ENCODE results near the gene IRF2BP1. TPM values are rescaled to one million over a fixed set of nuclear protein-coding genes. Genes with fewer than 3 reads are reported as not detected.

IRF2BP1 gene
- total RNA-seq, 1 donor from 2014 or later = 18.8 TPM

DNA sequence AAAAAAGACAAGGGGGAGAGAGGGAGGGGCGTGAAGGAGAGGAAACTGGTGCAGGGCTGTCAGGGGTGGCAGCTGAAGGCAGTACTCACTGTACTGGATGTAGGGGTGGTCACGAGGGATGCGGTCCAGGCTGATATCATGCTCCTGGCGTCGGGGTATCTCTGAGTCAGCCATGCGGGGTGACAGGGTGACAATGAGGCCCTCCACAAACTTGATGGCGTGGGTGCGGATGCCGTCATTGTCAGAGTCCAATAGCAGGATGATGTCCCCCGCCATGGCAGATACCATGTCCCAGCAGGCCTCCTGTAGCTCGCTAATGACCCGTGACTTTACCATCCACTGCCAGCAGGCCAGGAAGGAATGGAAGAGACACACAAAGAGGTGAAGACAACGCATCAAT is 38.3 kb downstream of the IRF2BP1 start:
- Mint-ChIP-seq H3K27me3 (ENCODE audit: low read depth, unreplicated experiment) (no peaks in the 10 kb centered on the region), H3K36me3 (ENCODE audit: low read depth, unreplicated experiment) (peaks cover 31% of the 10 kb centered on the region), H3K9me3 (ENCODE audit: unreplicated experiment) (no peaks in the 10 kb centered on the region), H3K4me1 (ENCODE audit: low read depth, unreplicated experiment) (peaks cover 3% of the 10 kb centered on the region), H3K27ac (ENCODE audit: unreplicated experiment) (no peak overlapping the region), H3K4me3 (ENCODE audit: unreplicated experiment) (no peak overlapping the region)
- H3K27me3 ChIP-seq (ENCODE audit: insufficient read depth, low read length) = no peaks in the 10 kb centered on the region
- H3K4me1 ChIP-seq (ENCODE audit: insufficient read depth, low read length) = no peaks in the 10 kb centered on the region
- H3K4me3 ChIP-seq (ENCODE audit: insufficient read depth, low read depth, low read length) = no peak overlapping the region
- DNase-seq (ENCODE audit: low read depth) (no peak), FAIRE-seq (no peak)
- H3K9me3 ChIP-seq (ENCODE audit: insufficient read depth, low read depth, low read length) = no peaks in the 10 kb centered on the region
- H4K20me1 ChIP-seq (ENCODE audit: insufficient read depth, low read length) = peaks cover 27% of the 10 kb centered on the region
- TF ChIP-seq EZH2 (IDR thresholded peaks at IDR 0.05; ENCODE audit: insufficient read depth, low read length) = no peak
- TF ChIP-seq, protein P1, sequence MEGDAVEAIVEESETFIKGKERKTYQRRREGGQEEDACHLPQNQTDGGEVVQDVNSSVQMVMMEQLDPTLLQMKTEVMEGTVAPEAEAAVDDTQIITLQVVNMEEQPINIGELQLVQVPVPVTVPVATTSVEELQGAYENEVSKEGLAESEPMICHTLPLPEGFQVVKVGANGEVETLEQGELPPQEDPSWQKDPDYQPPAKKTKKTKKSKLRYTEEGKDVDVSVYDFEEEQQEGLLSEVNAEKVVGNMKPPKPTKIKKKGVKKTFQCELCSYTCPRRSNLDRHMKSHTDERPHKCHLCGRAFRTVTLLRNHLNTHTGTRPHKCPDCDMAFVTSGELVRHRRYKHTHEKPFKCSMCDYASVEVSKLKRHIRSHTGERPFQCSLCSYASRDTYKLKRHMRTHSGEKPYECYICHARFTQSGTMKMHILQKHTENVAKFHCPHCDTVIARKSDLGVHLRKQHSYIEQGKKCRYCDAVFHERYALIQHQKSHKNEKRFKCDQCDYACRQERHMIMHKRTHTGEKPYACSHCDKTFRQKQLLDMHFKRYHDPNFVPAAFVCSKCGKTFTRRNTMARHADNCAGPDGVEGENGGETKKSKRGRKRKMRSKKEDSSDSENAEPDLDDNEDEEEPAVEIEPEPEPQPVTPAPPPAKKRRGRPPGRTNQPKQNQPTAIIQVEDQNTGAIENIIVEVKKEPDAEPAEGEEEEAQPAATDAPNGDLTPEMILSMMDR (IDR thresholded peaks at IDR 0.05; ENCODE audit: insufficient read depth, low read depth, low read length) = no peak
- no peak overlapping the region for H3K9ac ChIP-seq (ENCODE audit: low read length)
- H3K4me2 ChIP-seq (ENCODE audit: low read length) = no peak overlapping the region
- no peaks in the 10 kb centered on the region for H3K79me2 ChIP-seq (ENCODE audit: insufficient read depth, low read length)
- H3K36me3 ChIP-seq (ENCODE audit: insufficient read depth, low read length) = peaks cover 49% of the 10 kb centered on the region
- H2AFZ ChIP-seq (ENCODE audit: low read depth, low read length) = no peak overlapping the region
- H3K27ac ChIP-seq (ENCODE audit: low read depth, low read length) = no peak overlapping the region

- TF ChIP-seq EZH2 (IDR thresholded peaks at IDR 0.05; ENCODE audit: insufficient read depth, low read length) = no peak
- TF ChIP-seq, protein P1 (IDR thresholded peaks at IDR 0.05; ENCODE audit: insufficient read depth, low read depth, low read length) = no peak
- Mint-ChIP-seq H3K36me3 (ENCODE audit: low read depth, unreplicated experiment) (peaks cover 32% of the 10 kb centered on the region), H3K9me3 (ENCODE audit: unreplicated experiment) (no peaks in the 10 kb centered on the region), H3K27me3 (ENCODE audit: low read depth, unreplicated experiment) (no peaks in the 10 kb centered on the region), H3K27ac (ENCODE audit: unreplicated experiment) (no peak overlapping the region), H3K4me3 (ENCODE audit: unreplicated experiment) (no peak overlapping the region), H3K4me1 (ENCODE audit: low read depth, unreplicated experiment) (no peaks in the 10 kb centered on the region)
- FAIRE-seq = no peak
- H3K36me3 ChIP-seq (ENCODE audit: insufficient read depth, low read length) = peaks cover 39% of the 10 kb centered on the region
- no peak overlapping the region for H2AFZ ChIP-seq (ENCODE audit: low read depth, low read length)
- H3K27ac ChIP-seq (ENCODE audit: low read depth, low read length) = no peak overlapping the region
- no peaks in the 10 kb centered on the region for H3K4me1 ChIP-seq (ENCODE audit: insufficient read depth, low read length)
- DNase-seq (ENCODE audit: low read depth) = no peak
- H3K9me3 ChIP-seq (ENCODE audit: insufficient read depth, low read depth, low read length) = no peaks in the 10 kb centered on the region
- no peak overlapping the region for H3K9ac ChIP-seq (ENCODE audit: low read length)
- no peak overlapping the region for H3K4me3 ChIP-seq (ENCODE audit: insufficient read depth, low read depth, low read length)
- no peaks in the 10 kb centered on the region for H3K27me3 ChIP-seq (ENCODE audit: insufficient read depth, low read length)
- no peaks in the 10 kb centered on the region for H3K79me2 ChIP-seq (ENCODE audit: insufficient read depth, low read length)
- H3K4me2 ChIP-seq (ENCODE audit: low read length) = no peak overlapping the region
- H4K20me1 ChIP-seq (ENCODE audit: insufficient read depth, low read length) = peaks cover 18% of the 10 kb centered on the region
These were observed 43.7 kb downstream of the IRF2BP1 start for GRCh38 chr19:45842198-45842597.

DNA sequence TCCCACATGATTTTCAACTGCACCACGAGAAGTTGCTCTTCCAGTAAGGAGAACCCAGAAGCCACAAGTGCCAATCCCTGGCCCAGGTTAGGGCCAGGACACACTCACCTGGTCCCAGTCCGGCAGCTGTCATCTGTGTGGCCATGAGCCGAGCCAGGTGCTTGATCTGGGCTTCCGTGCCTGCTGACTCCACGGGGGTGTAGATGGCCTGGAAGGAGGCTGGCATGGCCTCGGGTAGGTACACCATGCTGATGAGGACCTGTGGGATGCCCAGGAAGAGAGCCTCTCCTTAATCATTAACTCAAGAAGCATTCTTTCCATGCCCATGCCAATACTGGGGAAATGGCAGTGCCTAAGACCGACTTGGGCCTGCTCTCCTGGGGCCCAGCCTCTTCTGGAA is 51.0 kb downstream of the IRF2BP1 start:
- Mint-ChIP-seq H3K4me3 (ENCODE audit: unreplicated experiment) (no peak overlapping the region), H3K27me3 (ENCODE audit: low read depth, unreplicated experiment) (no peaks in the 10 kb centered on the region), H3K9me3 (ENCODE audit: unreplicated experiment) (no peaks in the 10 kb centered on the region), H3K27ac (ENCODE audit: unreplicated experiment) (no peak overlapping the region), H3K36me3 (ENCODE audit: low read depth, unreplicated experiment) (peaks cover 29% of the 10 kb centered on the region), H3K4me1 (ENCODE audit: low read depth, unreplicated experiment) (no peaks in the 10 kb centered on the region)
- no peak for TF ChIP-seq EZH2 (IDR thresholded peaks at IDR 0.05; ENCODE audit: insufficient read depth, low read length)
- TF ChIP-seq, protein P1 (IDR thresholded peaks at IDR 0.05; ENCODE audit: insufficient read depth, low read depth, low read length) = no peak
- Histone ChIP-seq H3K36me3 (ENCODE audit: insufficient read depth, low read length) (peaks cover 48% of the 10 kb centered on the region), H4K20me1 (ENCODE audit: insufficient read depth, low read length) (peaks cover 19% of the 10 kb centered on the region), H3K9ac (ENCODE audit: low read length) (no peak overlapping the region), H3K27ac (ENCODE audit: low read depth, low read length) (no peak overlapping the region), H3K9me3 (ENCODE audit: insufficient read depth, low read depth, low read length) (no peaks in the 10 kb centered on the region), H3K4me3 (ENCODE audit: insufficient read depth, low read depth, low read length) (no peak overlapping the region), H3K79me2 (ENCODE audit: insufficient read depth, low read length) (no peaks in the 10 kb centered on the region), H3K27me3 (ENCODE audit: insufficient read depth, low read length) (no peaks in the 10 kb centered on the region), H3K4me1 (ENCODE audit: insufficient read depth, low read length) (no peaks in the 10 kb centered on the region), H2AFZ (ENCODE audit: low read depth, low read length) (no peak overlapping the region), H3K4me2 (ENCODE audit: low read length) (no peak overlapping the region)
- DNase-seq (ENCODE audit: low read depth) (no peak), FAIRE-seq (no peak)

Other genes with a start within 250 kb of the IRF2BP1 start
- gene EML2, start 246.7 kb downstream of the IRF2BP1 start, total RNA-seq = 24.6 and 27.8 TPM in 2 replicates
- gene GIPR, start 217.9 kb downstream of the IRF2BP1 start, total RNA-seq = 4.4 and 4.6 TPM in 2 replicates
- gene SNRPD2, start 194.2 kb downstream of the IRF2BP1 start, total RNA-seq = 416 and 459 TPM in 2 replicates
- 21.8 and 23.4 TPM in 2 replicates for gene QPCTL, start 193.5 kb downstream of the IRF2BP1 start, total RNA-seq
- 19.6 and 21.1 TPM in 2 replicates for gene FBXO46, start 155.2 kb downstream of the IRF2BP1 start, total RNA-seq
- gene MEIOSIN, start 152.7 kb downstream of the IRF2BP1 start, total RNA-seq = not detected in 2 replicates
- 23.5 and 24.8 TPM in 2 replicates for gene SIX5, start 116.9 kb downstream of the IRF2BP1 start, total RNA-seq
- 55.9 and 75.2 TPM in 2 replicates for gene DMPK, start 103.7 kb downstream of the IRF2BP1 start, total RNA-seq
- gene DMWD, start 93.3 kb downstream of the IRF2BP1 start, total RNA-seq = 61.9 and 69.0 TPM in 2 replicates
- gene RSPH6A, start 70.8 kb downstream of the IRF2BP1 start, total RNA-seq = 0.12 and 0.23 TPM in 2 replicates
- gene SYMPK, start 23.0 kb downstream of the IRF2BP1 start, total RNA-seq = 70.0 and 73.5 TPM in 2 replicates
- 0.58 and 0.59 TPM in 2 replicates for gene FOXA3, start 21.8 kb downstream of the IRF2BP1 start, total RNA-seq
- gene MYPOP, start 16.5 kb upstream of the IRF2BP1 start, total RNA-seq = 11.0 and 11.7 TPM in 2 replicates
- not detected in 2 replicates for gene NANOS2, start 28.6 kb upstream of the IRF2BP1 start, total RNA-seq
- 10.7 and 11.1 TPM in 2 replicates for gene NOVA2, start 87.7 kb upstream of the IRF2BP1 start, total RNA-seq
- gene CCDC61, start 109.3 kb upstream of the IRF2BP1 start, total RNA-seq = 6.6 and 6.7 TPM in 2 replicates
- not detected in 2 replicates for gene PGLYRP1, start 136.9 kb upstream of the IRF2BP1 start, total RNA-seq
- 2.3 and 5.4 TPM in 2 replicates for gene IGFL4, start 154.9 kb upstream of the IRF2BP1 start, total RNA-seq
- gene IGFL3, start 238.5 kb upstream of the IRF2BP1 start, total RNA-seq = 93.5 and 127 TPM in 2 replicates

Measured in astrocyte (in vitro differentiated cells and primary cell).